HG02884 (cell line): Measurements from ENCODE around the gene ASGR2.

ENCODE experiments used
- ATAC-seq: cut with Tn5 transposase; IDR thresholded peaks from one replicate; pipeline ENCODE4 v1.9.1; 2021; ENCODE audit warnings: mild to moderate bottlenecking, moderate library complexity; ENCODE audit not compliant: unreplicated experiment

ASGR2 gene

DNA sequence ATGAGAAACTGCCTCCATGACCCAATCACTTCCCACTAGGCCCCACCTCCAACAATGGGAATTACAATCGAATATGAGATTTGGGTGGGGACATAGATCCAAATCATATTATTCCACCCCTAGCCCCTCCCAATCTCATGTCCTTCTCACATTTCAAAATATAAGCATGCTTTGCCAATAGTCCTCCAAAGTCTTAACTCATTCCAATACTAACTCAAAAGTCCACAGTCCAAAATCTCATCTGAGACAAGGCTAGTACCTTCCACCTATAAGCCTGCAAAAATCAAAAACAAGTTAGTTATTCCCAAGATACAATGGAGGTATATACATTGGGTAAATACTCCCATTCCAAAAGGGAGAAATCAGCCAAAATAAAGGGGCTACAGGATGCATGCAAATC is 47.4 kb downstream of the ASGR2 start:
- ATAC-seq: no peak

DNA sequence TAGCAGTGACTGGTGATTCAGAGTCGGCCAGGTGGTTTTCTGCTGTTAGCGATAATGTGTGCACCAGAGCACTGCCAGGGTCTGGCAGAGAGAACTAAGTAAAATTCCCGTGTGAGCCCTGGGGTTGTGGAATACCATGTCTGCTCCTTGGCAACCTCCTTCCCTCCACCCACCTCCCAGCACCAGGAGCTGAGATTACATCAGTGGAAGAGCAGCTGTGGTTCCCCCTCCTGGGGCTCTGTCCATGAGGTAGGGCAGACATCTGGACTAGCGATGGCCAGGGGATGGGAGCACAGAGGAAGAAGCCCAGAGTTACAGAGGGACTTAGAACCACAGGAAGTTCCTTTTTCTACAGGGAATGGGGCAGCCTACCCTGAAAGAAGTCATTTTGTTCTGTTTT is 50.4 kb downstream of the ASGR2 start:
- ATAC-seq: no peak

DNA sequence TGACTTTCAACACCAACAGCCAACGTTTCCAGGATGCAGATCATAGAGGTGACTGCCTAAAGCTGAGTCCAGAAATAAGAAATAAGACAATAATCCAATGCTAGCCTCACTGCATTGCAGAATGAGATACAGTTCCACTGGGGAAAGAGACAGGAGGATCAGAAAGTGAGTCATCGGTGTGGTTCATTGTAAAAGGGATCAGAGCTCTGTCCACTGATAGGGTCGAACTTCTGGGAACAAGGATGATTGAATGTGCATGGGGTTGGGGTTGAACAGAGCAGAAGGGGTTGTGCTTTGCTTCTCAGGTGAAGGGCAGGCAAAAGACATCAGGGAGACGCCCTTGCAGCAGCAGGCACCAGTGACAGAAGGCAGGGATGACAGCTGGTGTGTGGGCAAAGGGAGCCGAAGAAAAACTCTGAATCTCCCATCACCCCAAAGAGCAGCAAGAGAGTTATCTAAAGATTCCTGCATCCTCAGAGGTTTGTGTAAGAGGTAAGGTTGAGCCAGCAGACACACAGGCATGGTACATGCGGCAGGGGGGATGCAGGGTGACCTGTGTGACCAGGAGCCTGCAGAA is 51.0 kb downstream of the ASGR2 start:
- ATAC-seq: no peak

DNA sequence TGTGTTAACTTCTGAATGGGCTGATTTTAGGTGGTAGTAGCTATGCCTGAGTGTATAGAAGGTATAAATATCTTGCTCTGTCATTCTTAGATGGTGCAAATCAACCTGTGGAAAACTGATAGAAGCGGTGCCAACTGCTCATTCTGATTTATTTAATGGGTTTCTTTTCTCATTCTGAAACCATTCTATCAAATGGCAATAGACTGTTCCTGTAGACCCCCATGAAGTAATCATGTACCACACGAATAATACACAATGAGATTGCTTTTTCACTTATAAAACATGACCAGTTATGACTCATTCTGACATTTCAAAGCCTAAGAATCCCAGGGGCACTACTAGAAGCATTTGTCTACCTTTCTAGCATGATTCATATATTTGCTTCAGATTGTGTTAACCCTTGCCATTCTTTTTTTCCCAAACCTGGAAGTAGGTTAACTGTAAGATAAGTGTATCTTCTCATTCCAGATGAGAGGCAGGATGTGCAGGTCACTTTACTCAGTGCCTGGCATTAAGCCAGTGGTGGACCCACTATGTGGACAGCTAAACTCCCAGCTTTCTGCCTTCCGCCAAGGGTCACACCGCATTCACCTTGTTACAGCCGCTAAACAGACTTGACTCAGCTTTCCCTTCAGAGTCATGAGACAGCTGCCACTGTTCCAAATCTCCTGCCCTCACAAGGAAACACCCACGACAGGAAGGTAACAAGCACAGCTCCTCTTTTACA is 54.3 kb downstream of the ASGR2 start:
- no peak for ATAC-seq

DNA sequence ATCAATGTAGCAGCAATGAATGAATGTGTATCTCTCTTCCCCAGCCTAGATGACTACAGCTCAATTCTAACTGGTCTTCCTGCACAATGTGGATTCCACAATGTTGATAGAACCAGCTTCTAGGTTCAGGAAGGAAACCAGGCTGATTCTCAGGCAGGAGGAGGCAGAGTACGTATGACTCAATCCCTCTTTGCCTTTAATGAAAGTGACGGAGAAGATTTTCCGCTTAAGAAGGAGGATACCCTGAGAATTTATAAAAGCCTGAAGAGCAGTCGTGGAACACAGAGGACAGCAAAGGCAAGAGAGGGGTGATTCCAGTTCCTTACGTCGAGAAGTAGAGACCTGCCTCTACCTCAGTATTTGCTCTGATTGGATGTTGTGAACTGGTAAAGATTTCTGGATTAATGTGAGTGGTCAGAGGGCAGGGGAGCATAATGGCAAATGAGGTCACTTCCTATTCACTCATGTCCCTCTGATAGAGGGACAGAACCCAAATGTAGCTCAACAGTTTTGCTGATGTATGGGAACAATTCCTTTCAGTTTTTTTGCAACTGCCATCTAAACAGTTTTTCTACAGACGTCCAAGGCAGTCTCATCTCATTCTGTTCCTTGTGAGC is 55.7 kb downstream of the ASGR2 start:
- no peak for ATAC-seq

DNA sequence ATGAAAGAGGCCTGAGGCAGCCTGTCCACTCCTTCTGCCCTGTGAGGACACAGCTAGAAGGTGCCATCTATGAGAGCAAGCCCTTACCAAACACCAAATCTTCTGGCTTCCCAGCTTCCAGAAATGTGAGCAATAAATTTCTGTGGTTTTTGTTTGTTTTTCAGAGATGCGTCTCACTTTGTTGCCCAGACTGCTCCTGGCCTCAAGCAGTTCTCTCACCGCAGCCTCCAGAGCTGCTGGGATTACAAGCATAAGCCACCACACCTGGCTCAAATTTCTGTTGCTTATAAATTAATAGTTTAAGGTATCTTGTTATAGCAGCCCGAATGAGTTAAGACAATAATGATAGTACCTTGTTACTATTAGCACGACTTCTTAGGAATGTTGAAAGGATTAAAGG is 58.2 kb downstream of the ASGR2 start:
- ATAC-seq: no peak
